Measurements from ENCODE around the gene ZBTB20. TPM values are rescaled to one million over a fixed set of nuclear protein-coding genes. Genes with fewer than 3 reads are reported as not detected.

The ZBTB20 gene
- polyA plus RNA-seq, 1 donor from 2014 or later: 4.8 TPM

DNA sequence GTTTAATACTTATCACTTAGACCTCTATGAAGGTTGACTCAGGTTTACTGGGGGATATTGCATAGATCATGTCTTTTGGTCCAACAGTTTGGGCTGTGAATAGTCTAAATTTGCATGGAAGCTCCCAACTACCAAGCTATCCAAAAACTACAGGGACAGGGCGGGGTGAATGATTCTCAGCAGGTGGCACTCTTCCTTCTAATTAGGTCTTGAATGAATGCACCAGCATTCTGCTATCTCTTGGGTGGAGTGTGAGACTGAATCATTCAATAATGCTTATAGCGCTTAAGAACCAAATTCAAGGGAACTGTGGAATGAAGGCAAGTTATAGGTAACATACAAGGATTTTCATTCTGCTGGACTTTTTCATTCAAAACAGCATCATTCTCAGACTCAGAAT lies 507.0 kb downstream of the ZBTB20 start:
- Histone ChIP-seq H3F3A (ENCODE audit: insufficient read depth, low read length, poor library complexity, severe bottlenecking) (no peaks in the 10 kb centered on the region), H3K4me3 (ENCODE audit: low read length) (no peak overlapping the region), H2AFZ (ENCODE audit: low read depth, low read length) (no peak overlapping the region), H3K9ac (ENCODE audit: low read length) (no peak overlapping the region), H3K27ac (ENCODE audit: low read length) (no peak overlapping the region), H3K9me2 (ENCODE audit: insufficient read depth, low read length) (no peaks in the 10 kb centered on the region), H3K27me3 (ENCODE audit: insufficient read depth, low read depth, low read length) (no peaks in the 10 kb centered on the region), H4K20me1 (ENCODE audit: insufficient read depth) (no peaks in the 10 kb centered on the region), H3K9me3 (ENCODE audit: low read length) (no peaks in the 10 kb centered on the region), H3K79me2 (replicated peaks; ENCODE audit: insufficient read depth, low read length) (no peaks in the 10 kb centered on the region), H3K4me2 (ENCODE audit: low read length) (no peak overlapping the region), H3K36me3 (ENCODE audit: insufficient read depth, low read length) (no peaks in the 10 kb centered on the region)
- TF ChIP-seq, protein P1, sequence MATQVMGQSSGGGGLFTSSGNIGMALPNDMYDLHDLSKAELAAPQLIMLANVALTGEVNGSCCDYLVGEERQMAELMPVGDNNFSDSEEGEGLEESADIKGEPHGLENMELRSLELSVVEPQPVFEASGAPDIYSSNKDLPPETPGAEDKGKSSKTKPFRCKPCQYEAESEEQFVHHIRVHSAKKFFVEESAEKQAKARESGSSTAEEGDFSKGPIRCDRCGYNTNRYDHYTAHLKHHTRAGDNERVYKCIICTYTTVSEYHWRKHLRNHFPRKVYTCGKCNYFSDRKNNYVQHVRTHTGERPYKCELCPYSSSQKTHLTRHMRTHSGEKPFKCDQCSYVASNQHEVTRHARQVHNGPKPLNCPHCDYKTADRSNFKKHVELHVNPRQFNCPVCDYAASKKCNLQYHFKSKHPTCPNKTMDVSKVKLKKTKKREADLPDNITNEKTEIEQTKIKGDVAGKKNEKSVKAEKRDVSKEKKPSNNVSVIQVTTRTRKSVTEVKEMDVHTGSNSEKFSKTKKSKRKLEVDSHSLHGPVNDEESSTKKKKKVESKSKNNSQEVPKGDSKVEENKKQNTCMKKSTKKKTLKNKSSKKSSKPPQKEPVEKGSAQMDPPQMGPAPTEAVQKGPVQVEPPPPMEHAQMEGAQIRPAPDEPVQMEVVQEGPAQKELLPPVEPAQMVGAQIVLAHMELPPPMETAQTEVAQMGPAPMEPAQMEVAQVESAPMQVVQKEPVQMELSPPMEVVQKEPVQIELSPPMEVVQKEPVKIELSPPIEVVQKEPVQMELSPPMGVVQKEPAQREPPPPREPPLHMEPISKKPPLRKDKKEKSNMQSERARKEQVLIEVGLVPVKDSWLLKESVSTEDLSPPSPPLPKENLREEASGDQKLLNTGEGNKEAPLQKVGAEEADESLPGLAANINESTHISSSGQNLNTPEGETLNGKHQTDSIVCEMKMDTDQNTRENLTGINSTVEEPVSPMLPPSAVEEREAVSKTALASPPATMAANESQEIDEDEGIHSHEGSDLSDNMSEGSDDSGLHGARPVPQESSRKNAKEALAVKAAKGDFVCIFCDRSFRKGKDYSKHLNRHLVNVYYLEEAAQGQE (IDR thresholded peaks at IDR 0.05; ENCODE audit: borderline replicate concordance): no peak
- no peak for TF ChIP-seq MXI1 (conservative IDR thresholded peaks at IDR 0.05; ENCODE audit: poor library complexity, severe bottlenecking)
- no peak for TF ChIP-seq EP300 (conservative IDR thresholded peaks at IDR 0.05; ENCODE audit: poor library complexity, severe bottlenecking)
- no peak for TF ChIP-seq CTCF (IDR thresholded peaks at IDR 0.05; ENCODE audit: poor library complexity, severe bottlenecking)
- TF ChIP-seq TAF1 (IDR thresholded peaks at IDR 0.05; ENCODE audit: low read depth): no peak
- no peak for TF ChIP-seq EZH2 (IDR thresholded peaks at IDR 0.05; ENCODE audit: borderline replicate concordance, insufficient read depth, low read length, poor library complexity, severe bottlenecking)
- TF ChIP-seq RAD21 (conservative IDR thresholded peaks at IDR 0.05): no peak
- no peak for TF ChIP-seq SMC3 (conservative IDR thresholded peaks at IDR 0.05; ENCODE audit: poor library complexity)
- TF ChIP-seq POLR2AphosphoS5 (IDR thresholded peaks at IDR 0.05): no peak

DNA sequence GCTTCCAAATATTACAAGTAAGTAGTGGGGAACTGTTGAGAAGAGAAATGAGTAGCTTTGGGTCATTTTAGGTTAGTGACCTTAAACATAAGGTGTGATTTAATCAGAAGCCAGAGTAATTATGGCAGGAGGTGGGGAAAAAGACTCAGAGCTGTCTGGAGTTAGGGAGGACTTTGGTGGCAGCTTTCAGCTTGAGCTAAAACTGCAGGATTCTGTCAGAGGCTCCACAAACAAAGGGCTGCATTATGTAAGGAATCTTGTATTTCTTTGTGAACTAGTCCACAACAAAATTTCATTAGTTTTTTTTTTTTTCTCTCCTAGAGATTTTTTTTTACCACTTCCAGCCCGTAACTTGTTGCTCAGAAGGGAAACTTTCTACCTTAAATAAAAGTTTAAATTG lies 507.9 kb downstream of the ZBTB20 start:
- no peak overlapping the region for H2AFZ ChIP-seq (ENCODE audit: low read depth, low read length)
- H3K9me2 ChIP-seq (ENCODE audit: insufficient read depth, low read length): no peaks in the 10 kb centered on the region
- no peaks in the 10 kb centered on the region for H3K79me2 ChIP-seq (replicated peaks; ENCODE audit: insufficient read depth, low read length)
- no peak overlapping the region for H3K27ac ChIP-seq (ENCODE audit: low read length)
- no peak overlapping the region for H3K4me3 ChIP-seq (ENCODE audit: low read length)
- H3F3A ChIP-seq (ENCODE audit: insufficient read depth, low read length, poor library complexity, severe bottlenecking): no peaks in the 10 kb centered on the region
- TF ChIP-seq RAD21 (conservative IDR thresholded peaks at IDR 0.05) (no peak), POLR2AphosphoS5 (IDR thresholded peaks at IDR 0.05) (no peak), CTCF (IDR thresholded peaks at IDR 0.05; ENCODE audit: poor library complexity, severe bottlenecking) (no peak), SMC3 (conservative IDR thresholded peaks at IDR 0.05; ENCODE audit: poor library complexity) (no peak), EZH2 (IDR thresholded peaks at IDR 0.05; ENCODE audit: borderline replicate concordance, insufficient read depth, low read length, poor library complexity, severe bottlenecking) (no peak), MXI1 (conservative IDR thresholded peaks at IDR 0.05; ENCODE audit: poor library complexity, severe bottlenecking) (no peak), TAF1 (IDR thresholded peaks at IDR 0.05; ENCODE audit: low read depth) (no peak), EP300 (conservative IDR thresholded peaks at IDR 0.05; ENCODE audit: poor library complexity, severe bottlenecking) (no peak)
- TF ChIP-seq, protein P1 (IDR thresholded peaks at IDR 0.05; ENCODE audit: borderline replicate concordance): no peak
- no peaks in the 10 kb centered on the region for H4K20me1 ChIP-seq (ENCODE audit: insufficient read depth)
- no peak overlapping the region for H3K9ac ChIP-seq (ENCODE audit: low read length)
- no peaks in the 10 kb centered on the region for H3K36me3 ChIP-seq (ENCODE audit: insufficient read depth, low read length)
- no peak overlapping the region for H3K4me2 ChIP-seq (ENCODE audit: low read length)
- H3K9me3 ChIP-seq (ENCODE audit: low read length): no peaks in the 10 kb centered on the region
- H3K27me3 ChIP-seq (ENCODE audit: insufficient read depth, low read depth, low read length): no peaks in the 10 kb centered on the region

Data from neural cell (in vitro differentiated cells).